ENCODE results near the gene CCNDBP1. TPM values are rescaled to one million over a fixed set of nuclear protein-coding genes. Genes with fewer than 3 reads are reported as not detected.

The CCNDBP1 gene
- total and polyA plus RNA-seq, 4 donors, result 29.8 to 73.4 (median 59.6) TPM

- Histone ChIP-seq H3K27me3 (ENCODE audit: control insufficient read depth in 3 of 3, insufficient read depth in 3 of 3, low read length in 2 of 3) (no peaks in the 10 kb centered on the region), H3K9me3 (ENCODE audit: control insufficient read depth in 4 of 4, insufficient read depth in 3 of 4, low read length in 3 of 4) (no peaks in the 10 kb centered on the region), H3K27ac (ENCODE audit: low read depth in 1 of 2, low read length in 1 of 2) (no peak overlapping the region), H3K36me3 (ENCODE audit: control insufficient read depth in 4 of 4, insufficient read depth in 4 of 4, low read length in 4 of 4) (peaks cover 0 to 6% (median 1%) of the 10 kb centered on the region in 4 donors), H3K9ac (ENCODE audit: insufficient read depth in 1 of 2, low read length in 2 of 2) (no peak overlapping the region), H3K4me1 (ENCODE audit: control insufficient read depth in 5 of 5, insufficient read depth in 5 of 5, low read length in 5 of 5) (no peaks in the 10 kb centered on the region), H3K4me3 (no peak overlapping the region)
- ATAC-seq (ENCODE audit: insufficient read depth, low FRiP score), result no peak
- 89 to 96% methylated on average over 5 of the region's 5 CpGs for WGBS, 2 donors
- no peak for DNase-seq
- TF ChIP-seq CTCF (IDR thresholded peaks at IDR 0.05; ENCODE audit: control extremely low read depth, extremely low read depth), result no peak
Measured at GRCh38 chr15:43146184-43146583, 39.0 kb upstream of the CCNDBP1 start.

- H3K9ac ChIP-seq (ENCODE audit: insufficient read depth in 1 of 2, low read length in 2 of 2), result no peak overlapping the region
- no peaks in the 10 kb centered on the region for H3K9me3 ChIP-seq (ENCODE audit: control insufficient read depth in 4 of 4, insufficient read depth in 3 of 4, low read length in 3 of 4)
- no peaks in the 10 kb centered on the region for H3K4me1 ChIP-seq (ENCODE audit: control insufficient read depth in 5 of 5, insufficient read depth in 5 of 5, low read length in 5 of 5)
- no peaks in the 10 kb centered on the region for H3K27me3 ChIP-seq (ENCODE audit: control insufficient read depth in 3 of 3, insufficient read depth in 3 of 3, low read length in 2 of 3)
- peaks cover 0 to 10% (median 4%) of the 10 kb centered on the region in 4 donors for H3K36me3 ChIP-seq (ENCODE audit: control insufficient read depth in 4 of 4, insufficient read depth in 4 of 4, low read length in 4 of 4)
- no peak overlapping the region for H3K27ac ChIP-seq (ENCODE audit: low read depth in 1 of 2, low read length in 1 of 2)
- 91 to 96% methylated on average over 5 of the region's 5 CpGs for WGBS, 2 donors
- no peak for DNase-seq
- no peak overlapping the region for H3K4me3 ChIP-seq
- no peak for ATAC-seq (ENCODE audit: insufficient read depth, low FRiP score)
- TF ChIP-seq CTCF (IDR thresholded peaks at IDR 0.05; ENCODE audit: control extremely low read depth, extremely low read depth), result no peak
Measured at GRCh38 chr15:43150191-43150929, 34.8 kb upstream of the CCNDBP1 start.

- WGBS, 2 donors, result 85 to 87% methylated on average over 2 of the region's 2 CpGs
- Histone ChIP-seq H3K27ac (ENCODE audit: low read depth in 1 of 2, low read length in 1 of 2) (no peak overlapping the region), H3K27me3 (ENCODE audit: control insufficient read depth in 3 of 3, insufficient read depth in 3 of 3, low read length in 2 of 3) (no peaks in the 10 kb centered on the region), H3K36me3 (ENCODE audit: control insufficient read depth in 4 of 4, insufficient read depth in 4 of 4, low read length in 4 of 4) (peaks cover 0 to 10% (median 5%) of the 10 kb centered on the region in 4 donors), H3K4me1 (ENCODE audit: control insufficient read depth in 5 of 5, insufficient read depth in 5 of 5, low read length in 5 of 5) (no peaks in the 10 kb centered on the region), H3K4me3 (no peak overlapping the region), H3K9ac (ENCODE audit: insufficient read depth in 1 of 2, low read length in 2 of 2) (no peak overlapping the region), H3K9me3 (ENCODE audit: control insufficient read depth in 4 of 4, insufficient read depth in 3 of 4, low read length in 3 of 4) (no peaks in the 10 kb centered on the region)
- ATAC-seq (ENCODE audit: insufficient read depth, low FRiP score), result no peak
- no peak for TF ChIP-seq CTCF (IDR thresholded peaks at IDR 0.05; ENCODE audit: control extremely low read depth, extremely low read depth)
- no peak for DNase-seq
Measured at GRCh38 chr15:43151688-43152087, 33.5 kb upstream of the CCNDBP1 start.

- H3K9ac ChIP-seq (ENCODE audit: insufficient read depth in 1 of 2, low read length in 2 of 2), result no peak overlapping the region
- H3K27ac ChIP-seq (ENCODE audit: low read depth in 1 of 2, low read length in 1 of 2), result no peak overlapping the region
- H3K4me1 ChIP-seq (ENCODE audit: control insufficient read depth in 5 of 5, insufficient read depth in 5 of 5, low read length in 5 of 5), result no peaks in the 10 kb centered on the region
- H3K9me3 ChIP-seq (ENCODE audit: control insufficient read depth in 4 of 4, insufficient read depth in 3 of 4, low read length in 3 of 4), result no peaks in the 10 kb centered on the region
- TF ChIP-seq CTCF (IDR thresholded peaks at IDR 0.05; ENCODE audit: control extremely low read depth, extremely low read depth), result no peak
- ATAC-seq (ENCODE audit: insufficient read depth, low FRiP score) (no peak), DNase-seq (no peak)
- peaks cover 0 to 10% (median 5%) of the 10 kb centered on the region in 4 donors for H3K36me3 ChIP-seq (ENCODE audit: control insufficient read depth in 4 of 4, insufficient read depth in 4 of 4, low read length in 4 of 4)
- H3K27me3 ChIP-seq (ENCODE audit: control insufficient read depth in 3 of 3, insufficient read depth in 3 of 3, low read length in 2 of 3), result no peaks in the 10 kb centered on the region
- H3K4me3 ChIP-seq, result no peak overlapping the region
Measured at GRCh38 chr15:43153269-43153668, 31.9 kb upstream of the CCNDBP1 start.
